Measurements from ENCODE around the gene ARNT2. TPM values are rescaled to one million over a fixed set of nuclear protein-coding genes. Genes with fewer than 3 reads are reported as not detected.

ARNT2 gene
- total and polyA plus RNA-seq, 12 donors: 0.71 to 6.7 (median 4.0) TPM

- intact Hi-C loops (cut with DNase I): loop anchor here in 3 of 10 donors (5.0 to 10.0 kb wide), 3 partner anchors 203 to 393 kb away; partner anchors contain the start of gene CEMIP (in 1 of the 3)
- Histone ChIP-seq H3K4me3 (no peak overlapping the region), H3K27ac (no peak overlapping the region), H3K36me3 (no peaks in the 10 kb centered on the region), H3K9me3 (no peaks in the 10 kb centered on the region), H3K4me1 (no peaks in the 10 kb centered on the region), H3K27me3 (peaks cover 0 to 5% (median 0%) of the 10 kb centered on the region in 7 donors)
- 30 to 33% methylated on average over 6 of the region's 6 CpGs for WGBS, 2 donors
- DNase-seq: no peak
- TF ChIP-seq, protein P1, sequence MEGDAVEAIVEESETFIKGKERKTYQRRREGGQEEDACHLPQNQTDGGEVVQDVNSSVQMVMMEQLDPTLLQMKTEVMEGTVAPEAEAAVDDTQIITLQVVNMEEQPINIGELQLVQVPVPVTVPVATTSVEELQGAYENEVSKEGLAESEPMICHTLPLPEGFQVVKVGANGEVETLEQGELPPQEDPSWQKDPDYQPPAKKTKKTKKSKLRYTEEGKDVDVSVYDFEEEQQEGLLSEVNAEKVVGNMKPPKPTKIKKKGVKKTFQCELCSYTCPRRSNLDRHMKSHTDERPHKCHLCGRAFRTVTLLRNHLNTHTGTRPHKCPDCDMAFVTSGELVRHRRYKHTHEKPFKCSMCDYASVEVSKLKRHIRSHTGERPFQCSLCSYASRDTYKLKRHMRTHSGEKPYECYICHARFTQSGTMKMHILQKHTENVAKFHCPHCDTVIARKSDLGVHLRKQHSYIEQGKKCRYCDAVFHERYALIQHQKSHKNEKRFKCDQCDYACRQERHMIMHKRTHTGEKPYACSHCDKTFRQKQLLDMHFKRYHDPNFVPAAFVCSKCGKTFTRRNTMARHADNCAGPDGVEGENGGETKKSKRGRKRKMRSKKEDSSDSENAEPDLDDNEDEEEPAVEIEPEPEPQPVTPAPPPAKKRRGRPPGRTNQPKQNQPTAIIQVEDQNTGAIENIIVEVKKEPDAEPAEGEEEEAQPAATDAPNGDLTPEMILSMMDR (IDR thresholded peaks at IDR 0.05): no peak
- ATAC-seq: no peak
Observed at GRCh38 chr15:80574590-80574989, 170.4 kb downstream of the ARNT2 start.

- intact Hi-C loops (cut with DNase I): loop anchor here in 1 of 10 donors (10.0 kb wide), 1 partner anchor 368 kb away; no protein-coding TSS in a partner anchor
- no peaks in the 10 kb centered on the region for H3K9me3 ChIP-seq
- no peak overlapping the region for H3K27ac ChIP-seq
- no peak overlapping the region for H3K4me3 ChIP-seq
- DNase-seq (no peak), ATAC-seq (peak in 1 of 8 donors; percentile 42)
- 93% methylated on average over 12 of the region's 12 CpGs for WGBS, 2 donors
- no peaks in the 10 kb centered on the region for H3K36me3 ChIP-seq
- H3K4me1 ChIP-seq: no peaks in the 10 kb centered on the region
- peaks cover 0 to 5% (median 0%) of the 10 kb centered on the region in 7 donors for H3K27me3 ChIP-seq
- TF ChIP-seq, protein P1 (IDR thresholded peaks at IDR 0.05): no peak
Observed at GRCh38 chr15:80576519-80577090, 172.4 kb downstream of the ARNT2 start.

- Histone ChIP-seq H3K27me3 (peaks cover 0 to 5% (median 0%) of the 10 kb centered on the region in 7 donors), H3K4me1 (no peaks in the 10 kb centered on the region), H3K36me3 (no peaks in the 10 kb centered on the region), H3K9me3 (no peaks in the 10 kb centered on the region), H3K4me3 (no peak overlapping the region), H3K27ac (no peak overlapping the region)
- 95 to 96% methylated on average over 8 of the region's 8 CpGs for WGBS, 2 donors
- ATAC-seq (no peak), DNase-seq (no peak)
- intact Hi-C loops (cut with DNase I): loop anchor here in 1 of 10 donors (10.0 kb wide), 1 partner anchor 367 kb away; no protein-coding TSS in a partner anchor
- TF ChIP-seq, protein P1 (IDR thresholded peaks at IDR 0.05): no peak
Observed at GRCh38 chr15:80577552-80578205, 173.5 kb downstream of the ARNT2 start.

DNA sequence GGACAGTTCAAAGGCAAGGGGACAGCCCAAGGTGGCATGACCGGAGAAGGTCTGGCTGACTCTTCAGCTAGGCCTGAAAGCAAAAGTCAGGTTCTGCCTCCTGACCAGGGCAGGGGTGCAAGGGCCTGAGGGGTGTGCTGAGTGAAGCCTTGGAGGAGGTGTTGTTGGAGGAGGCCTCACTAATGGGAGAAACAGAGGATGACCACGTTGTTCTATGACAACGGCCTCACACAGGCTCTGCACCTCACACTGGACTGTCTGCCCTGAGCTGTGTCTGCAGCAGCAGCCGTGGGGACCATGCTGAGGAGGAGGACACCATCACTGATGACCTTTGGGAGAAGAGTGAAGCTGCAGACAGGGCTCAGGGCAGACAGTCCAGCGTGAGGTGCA is 174.0 kb downstream of the ARNT2 start:
- Histone ChIP-seq H3K27me3 (peaks cover 0 to 5% (median 0%) of the 10 kb centered on the region in 7 donors), H3K9me3 (no peaks in the 10 kb centered on the region), H3K36me3 (no peaks in the 10 kb centered on the region), H3K4me1 (no peaks in the 10 kb centered on the region), H3K4me3 (no peak overlapping the region), H3K27ac (no peak overlapping the region)
- TF ChIP-seq, protein P1 (IDR thresholded peaks at IDR 0.05): no peak
- ATAC-seq (no peak), DNase-seq (no peak)
- intact Hi-C loops (cut with DNase I): loop anchor here in 1 of 10 donors (10.0 kb wide), 1 partner anchor 367 kb away; no protein-coding TSS in a partner anchor
- 88 to 93% methylated on average over 5 of the region's 5 CpGs for WGBS, 2 donors
